Measurements from ENCODE around the gene GPAM.

- no peak for TF ChIP-seq NFYB (CRISPR knock-in tag; conservative IDR thresholded peaks at IDR 0.05; ENCODE audit: low read depth)
- TF ChIP-seq, protein P1, sequence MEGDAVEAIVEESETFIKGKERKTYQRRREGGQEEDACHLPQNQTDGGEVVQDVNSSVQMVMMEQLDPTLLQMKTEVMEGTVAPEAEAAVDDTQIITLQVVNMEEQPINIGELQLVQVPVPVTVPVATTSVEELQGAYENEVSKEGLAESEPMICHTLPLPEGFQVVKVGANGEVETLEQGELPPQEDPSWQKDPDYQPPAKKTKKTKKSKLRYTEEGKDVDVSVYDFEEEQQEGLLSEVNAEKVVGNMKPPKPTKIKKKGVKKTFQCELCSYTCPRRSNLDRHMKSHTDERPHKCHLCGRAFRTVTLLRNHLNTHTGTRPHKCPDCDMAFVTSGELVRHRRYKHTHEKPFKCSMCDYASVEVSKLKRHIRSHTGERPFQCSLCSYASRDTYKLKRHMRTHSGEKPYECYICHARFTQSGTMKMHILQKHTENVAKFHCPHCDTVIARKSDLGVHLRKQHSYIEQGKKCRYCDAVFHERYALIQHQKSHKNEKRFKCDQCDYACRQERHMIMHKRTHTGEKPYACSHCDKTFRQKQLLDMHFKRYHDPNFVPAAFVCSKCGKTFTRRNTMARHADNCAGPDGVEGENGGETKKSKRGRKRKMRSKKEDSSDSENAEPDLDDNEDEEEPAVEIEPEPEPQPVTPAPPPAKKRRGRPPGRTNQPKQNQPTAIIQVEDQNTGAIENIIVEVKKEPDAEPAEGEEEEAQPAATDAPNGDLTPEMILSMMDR (IDR thresholded peaks at IDR 0.05), result no peak
- TF ChIP-seq, protein P2, sequence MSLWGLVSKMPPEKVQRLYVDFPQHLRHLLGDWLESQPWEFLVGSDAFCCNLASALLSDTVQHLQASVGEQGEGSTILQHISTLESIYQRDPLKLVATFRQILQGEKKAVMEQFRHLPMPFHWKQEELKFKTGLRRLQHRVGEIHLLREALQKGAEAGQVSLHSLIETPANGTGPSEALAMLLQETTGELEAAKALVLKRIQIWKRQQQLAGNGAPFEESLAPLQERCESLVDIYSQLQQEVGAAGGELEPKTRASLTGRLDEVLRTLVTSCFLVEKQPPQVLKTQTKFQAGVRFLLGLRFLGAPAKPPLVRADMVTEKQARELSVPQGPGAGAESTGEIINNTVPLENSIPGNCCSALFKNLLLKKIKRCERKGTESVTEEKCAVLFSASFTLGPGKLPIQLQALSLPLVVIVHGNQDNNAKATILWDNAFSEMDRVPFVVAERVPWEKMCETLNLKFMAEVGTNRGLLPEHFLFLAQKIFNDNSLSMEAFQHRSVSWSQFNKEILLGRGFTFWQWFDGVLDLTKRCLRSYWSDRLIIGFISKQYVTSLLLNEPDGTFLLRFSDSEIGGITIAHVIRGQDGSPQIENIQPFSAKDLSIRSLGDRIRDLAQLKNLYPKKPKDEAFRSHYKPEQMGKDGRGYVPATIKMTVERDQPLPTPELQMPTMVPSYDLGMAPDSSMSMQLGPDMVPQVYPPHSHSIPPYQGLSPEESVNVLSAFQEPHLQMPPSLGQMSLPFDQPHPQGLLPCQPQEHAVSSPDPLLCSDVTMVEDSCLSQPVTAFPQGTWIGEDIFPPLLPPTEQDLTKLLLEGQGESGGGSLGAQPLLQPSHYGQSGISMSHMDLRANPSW (CRISPR knock-in tag; conservative IDR thresholded peaks at IDR 0.05; ENCODE audit: low read depth), result no peak
- no peak for TF ChIP-seq TEAD1 (CRISPR knock-in tag; IDR thresholded peaks at IDR 0.05)
- no peak for TF ChIP-seq ESRRA (CRISPR knock-in tag; IDR thresholded peaks at IDR 0.05; ENCODE audit: borderline replicate concordance)
- TF ChIP-seq ETV6 (CRISPR knock-in tag; IDR thresholded peaks at IDR 0.05), result no peak
- TF ChIP-seq, protein P3, sequence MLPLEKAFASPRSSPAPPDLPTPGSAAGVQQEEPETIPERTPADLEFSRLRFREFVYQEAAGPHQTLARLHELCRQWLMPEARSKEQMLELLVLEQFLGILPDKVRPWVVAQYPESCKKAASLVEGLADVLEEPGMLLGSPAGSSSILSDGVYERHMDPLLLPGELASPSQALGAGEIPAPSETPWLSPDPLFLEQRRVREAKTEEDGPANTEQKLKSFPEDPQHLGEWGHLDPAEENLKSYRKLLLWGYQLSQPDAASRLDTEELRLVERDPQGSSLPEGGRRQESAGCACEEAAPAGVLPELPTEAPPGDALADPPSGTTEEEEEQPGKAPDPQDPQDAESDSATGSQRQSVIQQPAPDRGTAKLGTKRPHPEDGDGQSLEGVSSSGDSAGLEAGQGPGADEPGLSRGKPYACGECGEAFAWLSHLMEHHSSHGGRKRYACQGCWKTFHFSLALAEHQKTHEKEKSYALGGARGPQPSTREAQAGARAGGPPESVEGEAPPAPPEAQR (CRISPR knock-in tag; IDR thresholded peaks at IDR 0.05), result no peak
- TF ChIP-seq ZNF396 (CRISPR knock-in tag; IDR thresholded peaks at IDR 0.05; ENCODE audit: borderline replicate concordance), result no peak
- TF ChIP-seq MXD4 (CRISPR knock-in tag; IDR thresholded peaks at IDR 0.05; ENCODE audit: borderline replicate concordance), result no peak
These were observed 38.0 kb upstream of the GPAM start for GRCh38 chr10:112221545-112221944.

All from WTC11 (cell line).